Activated CD4-positive, alpha-beta T cell treated with anti-CD3 and anti-CD28 coated beads, Interleukin-2, amount 10 ng/mL, durations not matched to agents 24 days and 14 days (primary cell): ENCODE data around the gene R3HDM2. TPM values are rescaled to one million over a fixed set of nuclear protein-coding genes. Genes with fewer than 3 reads are reported as not detected.
"Not testable (repeated sequence)": the region's sequence is repeated elsewhere in the genome, so short reads cannot be mapped to it uniquely, and the experiment has no call there.

Source experiments
- DNase-seq: peaks from one replicate; pipeline ENCODE4 v3.0.0; 2022
- H3K27ac Mint-ChIP-seq: one replicate; pipeline ENCODE4 v1.8.0; 2022; ENCODE audit warnings: mild to moderate bottlenecking, mixed read lengths
- H3K27me3 Mint-ChIP-seq: one replicate; pipeline ENCODE4 v1.8.0; 2022; ENCODE audit warnings: mixed read lengths
- H3K36me3 Mint-ChIP-seq: one replicate; pipeline ENCODE4 v1.8.0; 2022; ENCODE audit warnings: low read depth, mild to moderate bottlenecking, mixed read lengths
- H3K4me1 Mint-ChIP-seq: one replicate; pipeline ENCODE4 v1.8.0; 2021; ENCODE audit warnings: mixed read lengths
- H3K4me3 Mint-ChIP-seq: one replicate; pipeline ENCODE4 v1.8.0; 2022; ENCODE audit warnings: mild to moderate bottlenecking, moderate library complexity, mixed read lengths
- H3K9me3 Mint-ChIP-seq: one replicate; pipeline ENCODE4 v1.8.0; 2021; ENCODE audit warnings: mixed read lengths
- intact Hi-C: fragments of 100-400 bp; cut with micrococcal nuclease; formaldehyde crosslinking; loops from one replicate; pipeline ENCODE4 v1.15.1; 2023
- total RNA-seq: library from RNA; stranded (reverse); gene quantifications from 2 replicates; pipeline ENCODE4 v1.2.3, GENCODE V29; 2022

Gene R3HDM2
- total RNA-seq, 1 donor from 2014 or later, result 45.8 TPM

DNA sequence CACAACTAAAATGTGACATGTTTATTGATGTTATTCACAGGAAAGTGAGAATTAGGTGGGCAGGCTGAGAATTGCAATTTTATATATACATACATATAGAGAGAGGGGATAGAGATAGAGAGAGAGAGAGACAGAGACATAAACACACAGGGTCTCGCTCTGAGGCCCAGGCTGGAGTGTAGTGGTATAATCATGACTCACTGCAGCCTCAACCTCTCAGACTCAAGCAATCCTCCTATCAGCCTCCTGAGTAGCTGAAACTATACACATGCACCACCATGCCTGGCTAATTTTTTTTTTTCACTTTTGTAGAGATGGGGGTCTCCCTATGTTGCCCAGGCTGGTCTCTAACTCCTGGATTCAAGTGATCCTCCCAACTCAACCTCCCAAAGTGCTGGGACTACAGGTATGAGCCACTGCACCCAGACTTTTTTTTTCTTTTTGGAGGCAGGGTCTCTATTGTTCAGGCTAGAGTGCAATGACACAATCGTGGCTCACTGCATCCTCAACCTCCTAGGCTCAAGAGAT is 49.1 kb downstream of the R3HDM2 start:
- DNase-seq, result no peak
- peaks cover 18% of the 10 kb centered on the region for H3K36me3 Mint-ChIP-seq
- H3K9me3 Mint-ChIP-seq, result no peaks in the 10 kb centered on the region
- peaks cover 5% of the 10 kb centered on the region for H3K4me1 Mint-ChIP-seq
- H3K27me3 Mint-ChIP-seq, result no peaks in the 10 kb centered on the region
- intact Hi-C loops, result no loop called here
- H3K27ac Mint-ChIP-seq, result no peak overlapping the region
- no peak overlapping the region for H3K4me3 Mint-ChIP-seq

DNA sequence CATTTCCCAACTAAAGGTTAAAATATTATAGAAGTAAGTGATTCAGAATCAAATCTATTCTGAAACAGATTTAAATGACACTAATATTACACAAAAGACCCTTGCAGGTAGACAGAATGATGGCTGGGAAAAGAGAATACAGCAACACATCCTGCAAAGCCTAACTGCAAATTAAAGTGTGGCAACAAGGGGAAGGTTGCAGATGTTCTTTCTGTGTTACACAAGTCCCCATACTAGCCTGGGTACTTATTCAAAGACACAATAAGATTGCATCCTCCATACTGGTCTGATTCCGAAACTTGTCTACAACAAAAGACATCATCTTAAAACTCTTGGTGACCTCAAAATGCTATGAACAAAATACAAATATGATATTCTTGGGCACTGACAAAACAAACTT is 50.5 kb downstream of the R3HDM2 start:
- Mint-ChIP-seq H3K9me3 (no peaks in the 10 kb centered on the region), H3K4me1 (peaks cover 5% of the 10 kb centered on the region), H3K27ac (no peak overlapping the region), H3K36me3 (peaks cover 15% of the 10 kb centered on the region), H3K4me3 (no peak overlapping the region), H3K27me3 (no peaks in the 10 kb centered on the region)
- intact Hi-C loops, result no loop called here
- DNase-seq, result no peak

DNA sequence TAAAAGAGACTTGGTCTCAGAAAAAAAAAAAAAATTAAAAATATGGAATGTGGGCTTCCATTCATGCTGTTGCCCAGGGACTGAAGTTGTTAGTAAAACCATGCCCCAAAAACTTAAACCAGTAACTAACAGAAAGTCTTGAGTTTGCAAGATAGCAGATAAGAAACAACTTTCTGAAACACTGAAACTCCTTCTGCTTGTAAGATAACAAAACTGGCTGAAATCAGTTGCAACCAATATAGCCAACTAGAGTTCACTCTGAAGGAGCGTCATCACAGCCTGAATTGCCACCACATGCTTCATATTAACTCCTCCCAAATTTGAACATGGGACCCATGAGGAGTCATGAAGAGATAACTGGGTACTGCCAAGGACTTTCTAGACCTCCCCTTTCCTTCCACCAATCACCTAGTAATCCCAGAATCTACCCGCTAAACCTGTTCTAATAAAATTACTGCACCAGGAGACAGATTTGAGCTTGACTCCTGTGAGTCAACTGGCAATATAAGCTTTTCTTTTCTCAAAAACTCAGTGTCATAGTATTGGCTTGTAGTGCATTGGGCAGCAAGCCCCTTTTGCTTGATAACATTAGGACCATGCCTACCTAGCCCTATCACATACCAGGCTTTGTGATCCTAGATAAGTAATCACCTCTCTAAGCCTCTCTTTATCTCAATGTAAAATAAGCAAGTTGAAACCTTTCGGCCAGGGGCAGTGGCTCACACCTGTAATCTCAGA is 53.6 kb downstream of the R3HDM2 start:
- no peak overlapping the region for H3K27ac Mint-ChIP-seq
- DNase-seq, result no peak
- H3K9me3 Mint-ChIP-seq, result no peaks in the 10 kb centered on the region
- intact Hi-C loops, result no loop called here
- no peaks in the 10 kb centered on the region for H3K27me3 Mint-ChIP-seq
- peaks cover 18% of the 10 kb centered on the region for H3K36me3 Mint-ChIP-seq
- no peak overlapping the region for H3K4me3 Mint-ChIP-seq
- H3K4me1 Mint-ChIP-seq, result peaks cover 5% of the 10 kb centered on the region

DNA sequence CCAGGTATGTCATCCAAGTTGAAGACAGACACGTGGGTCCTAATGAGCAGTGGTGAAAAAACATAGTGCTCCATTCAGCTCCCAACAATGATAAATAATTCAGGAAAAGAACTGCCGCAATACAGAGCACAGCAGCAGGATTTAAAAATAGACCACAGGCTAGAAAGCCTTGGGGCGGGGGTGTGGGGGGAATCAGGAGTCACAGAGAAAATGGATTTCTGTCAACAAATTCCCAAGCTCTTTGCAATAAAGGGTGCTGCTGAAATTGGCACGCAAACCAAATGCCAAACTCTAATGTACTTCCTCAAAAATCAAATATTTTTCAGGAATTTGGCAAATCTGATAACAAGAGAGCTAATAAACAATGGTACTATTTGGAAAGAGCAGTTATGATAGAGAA is 58.6 kb downstream of the R3HDM2 start:
- peaks cover 8% of the 10 kb centered on the region for H3K9me3 Mint-ChIP-seq
- intact Hi-C loops, result no loop called here
- no peaks in the 10 kb centered on the region for H3K27me3 Mint-ChIP-seq
- H3K4me1 Mint-ChIP-seq, result peaks cover under 1% of the 10 kb centered on the region
- H3K4me3 Mint-ChIP-seq, result no peak overlapping the region
- no peak for DNase-seq
- peaks cover 26% of the 10 kb centered on the region for H3K36me3 Mint-ChIP-seq
- H3K27ac Mint-ChIP-seq, result no peak overlapping the region

DNA sequence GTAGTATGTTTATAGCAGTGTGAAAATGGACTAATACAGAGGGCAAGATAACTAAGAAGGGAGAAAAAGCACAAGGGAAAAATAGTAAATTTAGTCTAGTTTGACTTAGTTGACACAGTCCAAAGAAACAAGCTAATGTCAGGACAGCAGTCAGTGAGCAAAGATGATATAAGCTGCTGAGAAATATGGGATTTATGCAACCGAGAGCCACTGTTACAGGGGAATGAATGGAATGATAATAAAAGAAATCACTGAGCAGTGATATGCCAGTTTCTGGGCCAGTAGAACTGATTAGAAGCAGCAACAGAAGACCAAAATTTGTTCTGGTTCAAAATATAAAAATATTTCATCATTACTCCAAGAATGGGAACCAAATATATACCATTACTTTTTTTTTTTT is 60.1 kb downstream of the R3HDM2 start:
- Mint-ChIP-seq H3K36me3 (peaks cover 34% of the 10 kb centered on the region), H3K27ac (no peak overlapping the region), H3K4me3 (no peak overlapping the region), H3K4me1 (no peaks in the 10 kb centered on the region), H3K27me3 (no peaks in the 10 kb centered on the region), H3K9me3 (peaks cover 13% of the 10 kb centered on the region)
- no peak for DNase-seq
- intact Hi-C loops, result no loop called here

DNA sequence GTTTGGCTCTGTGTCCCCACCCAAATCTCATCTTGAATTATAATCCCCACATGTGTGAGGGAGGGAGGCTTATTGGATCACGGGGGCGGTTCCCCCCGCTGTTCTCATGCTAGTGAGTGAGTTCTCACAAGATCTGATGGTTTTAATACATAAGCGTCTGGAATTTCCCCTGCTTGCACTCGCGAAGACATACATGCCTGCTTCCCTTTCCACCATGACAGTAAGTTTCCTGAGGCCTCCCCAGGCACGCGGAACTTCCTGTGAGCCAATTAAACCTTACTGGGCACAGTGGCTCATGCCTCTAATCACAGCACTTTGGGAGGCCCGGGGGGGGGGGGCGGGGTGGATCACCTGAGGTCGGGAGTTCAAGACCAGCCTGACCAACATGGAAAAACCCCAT is 60.8 kb downstream of the R3HDM2 start:
- intact Hi-C loops, result no loop called here
- H3K36me3 Mint-ChIP-seq, result peaks cover 34% of the 10 kb centered on the region
- no peaks in the 10 kb centered on the region for H3K27me3 Mint-ChIP-seq
- peaks cover 13% of the 10 kb centered on the region for H3K9me3 Mint-ChIP-seq
- no peak overlapping the region for H3K4me3 Mint-ChIP-seq
- no peaks in the 10 kb centered on the region for H3K4me1 Mint-ChIP-seq
- DNase-seq, result no peak
- H3K27ac Mint-ChIP-seq, result no peak overlapping the region

DNA sequence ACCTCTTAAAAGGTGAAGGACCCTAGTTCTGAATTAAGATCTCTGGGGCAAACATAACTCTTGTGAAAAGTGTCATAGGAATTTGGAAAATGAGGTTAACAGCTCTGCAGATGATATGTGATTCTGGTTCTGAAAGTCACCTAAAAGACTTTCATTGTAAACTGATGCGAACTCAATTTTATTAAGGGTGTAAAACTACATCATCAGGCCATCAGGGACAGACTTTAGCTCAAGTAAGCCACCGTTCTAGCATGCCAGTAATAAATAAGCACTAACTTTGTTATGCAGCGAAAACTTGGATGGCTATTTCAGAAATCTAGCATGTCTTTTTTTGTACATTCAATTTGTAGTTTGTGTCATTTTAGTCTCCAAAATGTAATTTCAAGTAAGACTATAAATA is 61.6 kb downstream of the R3HDM2 start:
- intact Hi-C loops, result no loop called here

DNA sequence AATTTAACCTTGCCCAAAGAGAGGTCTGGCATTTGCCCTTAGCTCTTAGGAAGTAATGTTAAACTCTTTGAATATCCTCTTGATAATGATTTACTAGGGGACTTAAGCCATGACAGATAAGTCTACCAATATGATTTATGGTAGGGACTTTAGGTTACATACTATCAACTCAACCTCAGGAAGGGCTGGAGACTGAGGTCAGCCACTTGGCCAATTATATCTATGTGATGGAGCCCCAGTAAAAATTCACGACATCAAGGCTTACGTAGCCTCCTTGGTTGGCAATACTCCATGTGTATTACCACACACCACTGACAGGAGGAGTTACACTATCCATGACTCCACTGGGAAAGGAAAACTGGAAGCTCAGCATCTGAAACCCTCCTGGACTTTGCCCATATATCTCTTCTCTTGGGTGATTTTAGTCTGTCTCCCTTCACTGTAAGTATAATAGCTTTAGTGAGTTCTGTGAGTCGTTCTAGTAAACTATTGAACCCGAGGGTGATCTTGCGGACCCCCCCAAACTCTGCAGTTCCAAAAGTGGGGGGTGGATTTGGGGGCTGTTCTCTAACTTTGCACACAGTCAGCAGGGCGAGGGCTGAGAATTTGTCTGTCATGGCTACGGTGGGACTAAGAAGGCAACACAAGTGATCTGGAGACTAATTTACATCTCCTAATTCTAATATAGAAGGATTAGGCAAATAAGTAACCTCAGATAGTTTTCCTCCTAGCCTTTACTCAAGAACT is 62.3 kb downstream of the R3HDM2 start:
- intact Hi-C loops, result no loop called here
- H3K36me3 Mint-ChIP-seq, result peaks cover 34% of the 10 kb centered on the region
- H3K27me3 Mint-ChIP-seq, result no peaks in the 10 kb centered on the region
- no peaks in the 10 kb centered on the region for H3K4me1 Mint-ChIP-seq
- no peak for DNase-seq
- no peak overlapping the region for H3K27ac Mint-ChIP-seq
- no peak overlapping the region for H3K4me3 Mint-ChIP-seq
- peaks cover 13% of the 10 kb centered on the region for H3K9me3 Mint-ChIP-seq

More for the DNA sequence above, 61.6 kb downstream of the R3HDM2 start:
- Mint-ChIP-seq H3K27me3 (no peaks in the 10 kb centered on the region), H3K36me3 (peaks cover 34% of the 10 kb centered on the region), H3K27ac (no peak overlapping the region), H3K4me1 (no peaks in the 10 kb centered on the region), H3K9me3 (peaks cover 13% of the 10 kb centered on the region), H3K4me3 (no peak overlapping the region)
- DNase-seq, result no peak

DNA sequence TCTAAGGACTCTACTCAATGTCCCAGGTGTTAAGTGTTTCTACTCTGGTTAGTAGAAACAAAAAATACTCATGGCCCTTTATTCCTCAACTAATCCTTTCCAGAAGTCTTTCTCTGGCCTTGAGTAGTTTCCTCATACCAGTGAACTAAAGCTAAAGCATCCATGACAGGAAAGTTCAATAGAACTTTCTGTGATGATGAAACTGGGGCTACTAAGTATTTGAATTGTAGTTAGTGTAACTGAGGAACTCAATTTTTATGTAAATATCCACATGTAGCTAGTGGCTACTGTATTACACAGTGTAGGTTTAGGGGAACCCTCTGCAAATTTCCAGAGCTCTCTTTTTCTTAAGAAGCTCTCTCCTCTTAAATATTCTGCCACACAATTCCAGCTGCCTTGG is 63.7 kb downstream of the R3HDM2 start:
- peaks cover 13% of the 10 kb centered on the region for H3K9me3 Mint-ChIP-seq
- H3K27ac Mint-ChIP-seq, result no peak overlapping the region
- DNase-seq, result no peak
- no peaks in the 10 kb centered on the region for H3K27me3 Mint-ChIP-seq
- H3K4me1 Mint-ChIP-seq, result no peaks in the 10 kb centered on the region
- peaks cover 31% of the 10 kb centered on the region for H3K36me3 Mint-ChIP-seq
- intact Hi-C loops, result no loop called here
- H3K4me3 Mint-ChIP-seq, result no peak overlapping the region

DNA sequence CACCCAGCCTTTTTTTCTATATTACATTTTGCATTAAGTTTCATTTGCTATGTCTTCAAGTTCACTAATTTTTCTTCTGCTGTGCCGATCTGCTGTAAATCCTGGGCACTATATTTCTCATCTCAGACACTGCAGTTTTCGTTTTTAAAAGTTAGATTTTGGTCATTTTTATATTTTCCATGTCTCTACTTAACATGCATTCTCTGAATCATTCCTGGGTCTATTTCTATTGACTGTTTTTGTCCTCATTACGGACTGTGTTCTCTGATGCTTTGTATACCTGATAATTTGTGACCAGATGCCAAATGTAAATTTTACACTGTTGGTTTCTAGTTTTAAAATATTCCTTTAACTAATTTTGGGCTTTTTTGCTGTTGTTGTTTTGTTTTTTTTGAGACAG is 64.5 kb downstream of the R3HDM2 start:
- Mint-ChIP-seq H3K4me1 (no peaks in the 10 kb centered on the region), H3K4me3 (no peak overlapping the region), H3K9me3 (peaks cover 13% of the 10 kb centered on the region), H3K27me3 (no peaks in the 10 kb centered on the region), H3K27ac (no peak overlapping the region), H3K36me3 (peaks cover 28% of the 10 kb centered on the region)
- no peak for DNase-seq
- intact Hi-C loops, result no loop called here

DNA sequence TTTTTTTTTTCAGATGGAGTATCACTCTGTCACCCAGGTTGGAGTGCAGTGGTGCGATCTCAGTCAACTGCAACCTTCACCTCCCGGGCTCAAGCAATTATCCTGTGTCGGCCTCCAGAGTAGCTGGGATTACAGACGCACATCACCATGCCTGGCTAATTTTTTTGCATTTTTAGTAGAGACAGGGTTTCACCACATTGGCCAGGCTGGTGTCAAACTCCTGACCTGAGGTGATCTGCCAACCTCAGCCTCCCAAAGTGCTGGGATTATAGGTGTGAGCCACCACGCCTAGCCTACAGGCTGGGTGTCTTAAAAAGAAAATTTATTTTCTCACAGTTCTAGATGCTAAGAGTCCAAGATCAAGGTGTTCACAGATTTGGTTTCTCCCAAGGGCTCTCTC is 66.7 kb downstream of the R3HDM2 start:
- Mint-ChIP-seq H3K9me3 (peaks cover 13% of the 10 kb centered on the region), H3K36me3 (peaks cover 26% of the 10 kb centered on the region)
- intact Hi-C loops, H3K4me1 Mint-ChIP-seq, DNase-seq, H3K27ac Mint-ChIP-seq, H3K27me3 Mint-ChIP-seq, H3K4me3 Mint-ChIP-seq: not testable (repeated sequence)

DNA sequence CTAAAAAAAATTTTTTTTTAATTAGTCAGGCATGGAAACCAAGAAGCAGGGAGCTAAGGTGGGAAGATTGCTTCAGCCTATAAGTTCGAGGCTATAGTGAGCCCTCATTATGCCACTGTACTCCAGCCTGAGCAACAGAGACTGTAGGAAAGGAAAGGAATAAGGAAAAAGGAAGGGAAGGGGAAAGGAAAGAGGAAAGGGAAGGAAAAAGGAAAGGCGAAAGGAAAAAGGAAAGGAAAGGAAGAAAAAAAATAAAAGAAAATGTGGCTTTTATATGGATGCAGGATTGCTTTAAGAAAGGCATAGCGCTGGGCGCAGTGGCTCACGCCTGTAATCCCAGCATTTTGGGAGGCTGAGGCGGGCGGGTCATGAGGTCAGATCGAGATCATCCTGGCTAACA is 70.4 kb downstream of the R3HDM2 start:
- no peak for DNase-seq
- H3K4me3 Mint-ChIP-seq, result no peak overlapping the region
- no peaks in the 10 kb centered on the region for H3K27me3 Mint-ChIP-seq
- H3K27ac Mint-ChIP-seq, result no peak overlapping the region
- no peaks in the 10 kb centered on the region for H3K9me3 Mint-ChIP-seq
- peaks cover 10% of the 10 kb centered on the region for H3K36me3 Mint-ChIP-seq
- H3K4me1 Mint-ChIP-seq, result peaks cover 2% of the 10 kb centered on the region
- intact Hi-C loops, result no loop called here

DNA sequence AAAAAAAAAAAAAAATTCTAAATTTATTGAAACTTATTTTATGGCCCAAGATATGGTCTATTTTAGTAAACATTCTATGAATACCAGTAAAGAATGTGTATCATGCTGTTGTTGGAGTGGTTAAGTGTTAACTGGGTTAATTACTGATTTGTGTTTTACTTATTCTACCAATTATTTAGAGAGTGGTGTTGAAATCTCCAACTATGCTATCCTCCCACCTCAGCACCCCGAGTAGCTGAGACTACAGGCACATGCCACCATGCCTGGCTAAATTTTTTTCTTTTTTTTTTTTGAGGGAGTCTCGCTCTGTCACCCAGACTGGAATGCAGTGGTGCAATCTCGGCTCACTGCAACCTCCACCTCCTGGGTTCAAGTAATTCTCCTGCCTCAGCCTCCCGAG is 72.2 kb downstream of the R3HDM2 start:
- H3K4me1 Mint-ChIP-seq, result peaks cover 2% of the 10 kb centered on the region

DNA sequence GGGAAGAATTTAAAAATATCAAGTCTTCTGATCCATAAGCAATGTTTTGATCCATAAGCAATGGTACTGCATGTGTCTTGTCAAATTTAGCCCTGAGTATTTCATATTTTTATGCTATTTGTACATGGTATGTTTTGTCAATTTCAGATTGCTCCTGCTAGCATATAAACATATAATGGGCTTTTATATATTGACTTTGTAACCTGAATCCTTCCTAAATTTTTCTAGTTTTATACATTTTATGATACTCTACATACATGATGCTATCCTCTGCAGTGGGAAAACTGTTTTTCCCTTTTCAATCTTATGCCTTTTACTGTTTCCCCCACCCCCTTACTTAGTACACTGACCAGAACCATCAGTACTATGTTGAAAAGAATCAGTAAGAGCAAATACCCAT is 75.1 kb downstream of the R3HDM2 start:
- H3K9me3 Mint-ChIP-seq, result no peaks in the 10 kb centered on the region
- H3K4me3 Mint-ChIP-seq, result no peak overlapping the region
- no peak overlapping the region for H3K27ac Mint-ChIP-seq
- intact Hi-C loops, result no loop called here
- H3K27me3 Mint-ChIP-seq, result no peaks in the 10 kb centered on the region
- peaks cover 2% of the 10 kb centered on the region for H3K4me1 Mint-ChIP-seq
- peaks cover 20% of the 10 kb centered on the region for H3K36me3 Mint-ChIP-seq
- DNase-seq, result no peak

More for the DNA sequence above, 72.2 kb downstream of the R3HDM2 start:
- no peak overlapping the region for H3K27ac Mint-ChIP-seq
- H3K36me3 Mint-ChIP-seq, result peaks cover 12% of the 10 kb centered on the region
- no peak for DNase-seq
- no peaks in the 10 kb centered on the region for H3K9me3 Mint-ChIP-seq
- intact Hi-C loops, result no loop called here
- no peak overlapping the region for H3K4me3 Mint-ChIP-seq
- no peaks in the 10 kb centered on the region for H3K27me3 Mint-ChIP-seq
